K562 (cell line): ENCODE data around the gene ISG20L2. TPM values are rescaled to one million over a fixed set of nuclear protein-coding genes. Genes with fewer than 3 reads are reported as not detected.
A peak's percentile ranks its signal among the peaks of the same experiment; 100 is the strongest.

Experiments used
- ATAC-seq: fragments of 200-7000 bp; cut with Tn5 transposase; 3 replicates; pipeline ENCODE4 v1.9.1; 2020; ENCODE audit warnings: moderate library complexity
- BruUV-seq: library from RNA; stranded (reverse); fragments of 400-500 nt; replicated peaks from 2 replicates; lab custom pipeline; 2021; lab: Mats Ljungman, UMichigan
- CTCF ChIA-PET: fragments of 300-600 bp; formaldehyde crosslinking; extraction: SDS; loops from one replicate; lab custom pipeline; 2021; ENCODE audit warnings: low intra/inter-chr PET ratio; lab: Yijun Ruan, JAX
- POLR2A ChIA-PET: fragments of 300-600, 350-650 bp; sonication (Branson Sonifier 250); formaldehyde crosslinking; extraction: SDS; loops from one replicate; lab custom pipeline; 2021; ENCODE audit warnings: antibody characterized with exemption, inconsistent platforms; lab: Yijun Ruan, JAX
- DNase-seq, 4 experiments: peaks; one replicate each; pipeline versions ENCODE4 v3.0.0 to v3.0.0-alpha.2; 2011 to 2018; ENCODE audit warnings: low spot score in 3 of 4, mixed read lengths in 3 of 4; ENCODE audit errors: extremely low read depth in 1 of 4
- FAIRE-seq: peaks from 2 replicates; lab custom pipeline; 2011; peaks lifted over from hg19 to GRCh38; lab: Jason Lieb, UNC
- H2AFZ ChIP-seq: 2 replicates; pipeline ENCODE4 v1.6.0; 2011; ENCODE audit warnings: low read depth, low read length, control low read depth, inconsistent platforms
- H3K27ac ChIP-seq: fragments of 200-600 bp; 3 replicates; pipeline ENCODE4 v1.8.0; 2011; ENCODE audit warnings: low read depth, mild to moderate bottlenecking, control low read depth, inconsistent platforms, low read length, moderate library complexity, mixed read lengths; ENCODE audit errors: extremely low read depth
- H3K27me3 ChIP-seq, 2 experiments: fragments of 300-600 bp in 1 of 2; 2 replicates in 1 of 2; 3 replicates in 1 of 2; pipeline versions ENCODE4 v1.6.0 to v1.8.0; 2011; ENCODE audit warnings: inconsistent platforms in 2 of 2, low read length in 2 of 2, mild to moderate bottlenecking in 1 of 2, mixed read lengths in 1 of 2, moderate library complexity in 1 of 2; ENCODE audit not compliant: control insufficient read depth in 2 of 2, insufficient read depth in 2 of 2
- H3K36me3 ChIP-seq: fragments of 300-600 bp; 3 replicates; pipeline ENCODE4 v1.8.0; 2011; ENCODE audit warnings: mild to moderate bottlenecking, low read length, inconsistent platforms; ENCODE audit not compliant: control insufficient read depth, insufficient read depth
- H3K4me1 ChIP-seq, 2 experiments: fragments of 200-600 bp in 1 of 2; replicated peaks in 1 of 2; 2 replicates in 1 of 2; 3 replicates in 1 of 2; pipeline versions ENCODE4 v1.5.1 to v1.8.0; 2011; ENCODE audit warnings: inconsistent platforms in 2 of 2, low read length in 2 of 2, mild to moderate bottlenecking in 1 of 2, mixed read lengths in 1 of 2, moderate library complexity in 1 of 2; ENCODE audit not compliant: control insufficient read depth in 2 of 2, insufficient read depth in 2 of 2
- H3K4me2 ChIP-seq: 2 replicates; pipeline ENCODE4 v1.6.1; 2011; ENCODE audit warnings: low read length, control low read depth, inconsistent platforms, mixed read lengths; ENCODE audit not compliant: insufficient read depth
- H3K4me3 ChIP-seq: fragments of 200-600 bp; sonication (generic), shearing (Covaris generic); 2 replicates; pipeline ENCODE4 v1.5.1; 2016; ENCODE audit warnings: control low read depth, inconsistent platforms
- H3K79me2 ChIP-seq: fragments of 200-600 bp; 3 replicates; pipeline ENCODE4 v1.8.0; 2011; ENCODE audit warnings: low read length, inconsistent platforms; ENCODE audit not compliant: control insufficient read depth, insufficient read depth
- H3K9ac ChIP-seq, 2 experiments: 2 replicates each; pipeline versions ENCODE4 v1.6.0 to v1.6.1; 2011; ENCODE audit warnings: low read depth in 2 of 2, low read length in 2 of 2, control low read depth in 1 of 2, inconsistent platforms in 1 of 2, mild to moderate bottlenecking in 1 of 2, mixed read lengths in 1 of 2; ENCODE audit not compliant: insufficient read depth in 1 of 2
- H3K9me1 ChIP-seq: one replicate; pipeline ENCODE4 v1.6.0; 2011; ENCODE audit warnings: inconsistent platforms, mild to moderate bottlenecking, low read length, moderate library complexity; ENCODE audit not compliant: control insufficient read depth, insufficient read depth
- H3K9me3 ChIP-seq: replicated peaks from 2 replicates; pipeline ENCODE4 v1.5.1; 2011; ENCODE audit warnings: low read depth, low read length, inconsistent platforms; ENCODE audit not compliant: control insufficient read depth, insufficient read depth
- H4K20me1 ChIP-seq: replicated peaks from 2 replicates; pipeline ENCODE4 v1.6.1; 2011; ENCODE audit warnings: low read length, inconsistent platforms, mixed read lengths; ENCODE audit not compliant: control insufficient read depth, insufficient read depth
- MAFK ChIP-seq: IDR thresholded peaks from 2 replicates; pipeline ENCODE4 v1.6.1; 2011; ENCODE audit warnings: low read length, improper control_type of control experiment
- ZNF316 ChIP-seq: fragments of 450-650 bp; IDR thresholded peaks from 2 replicates; pipeline ENCODE4 v1.6.1; 2016
- WGBS: fragments of 100-300 bp; shearing (Covaris generic); methylation state at CpG from one replicate; pipeline ENCODE4 v1.1.6; 2016; ENCODE audit warnings: low coverage, mixed read lengths; ENCODE audit not compliant: insufficient coverage; ENCODE audit errors: missing lambda C conversion rate; 5-methylcytosine and 5-hydroxymethylcytosine counted together
- in situ Hi-C: fragments of 300-500 bp; cut with MboI; formaldehyde crosslinking; loops from 4 replicates; pipeline ENCODE4 v1.15.0; 2018; ENCODE audit warnings: inconsistent platforms, mixed read lengths
- intact Hi-C: fragments of 100-400 bp; cut with micrococcal nuclease; formaldehyde crosslinking; loops from 2 replicates; pipeline ENCODE4 v1.14.2; 2022
- polyA plus RNA-seq, 8 experiments: library from polyadenylated mRNA; depleted of rRNA in 4 of 8; stranded (reverse) in 5 of 8; unstranded in 3 of 8; fragments of >200 nt; fragmentation: Nextera tagmentation in 2 of 8; fragmentation: Illumina TruSeq in 1 of 8; extraction: Ambion mirVana in 2 of 8; extraction: Trizol in 1 of 8; gene quantifications; 2 replicates each; pipeline versions ENCODE4 v1.2.1 to v1.2.3, GENCODE V29; 2011 to 2014; ENCODE audit warnings: inconsistent platforms in 1 of 8, missing spikeins in 1 of 8
- total RNA-seq, 7 experiments: library from RNA; depleted of rRNA in 6 of 7; stranded (reverse); fragments of >200 nt in 6 of 7; fragmentation: Illumina TruSeq in 2 of 7; extraction: Trizol in 2 of 7; gene quantifications; 2 replicates each; pipeline versions ENCODE4 v1.2.1 to v1.2.3, GENCODE V29; 2011 to 2021; ENCODE audit warnings: low replicate concordance in 1 of 7
- TF ChIP-seq, protein P1 (sequence below): fragments of 450-650 bp; IDR thresholded peaks from 2 replicates; pipeline ENCODE4 v1.6.1; 2016; ENCODE audit warnings: missing biosample characterization, missing genetic modification characterization

ISG20L2 gene
- total and polyA plus RNA-seq, 9 of the 15 experiments (the other 6 are each of a cell fraction or from before 2014, with no cell fraction given): 21.3 to 130 (median 50.3) TPM

- BruUV-seq: no TSS peak
- in situ Hi-C loops: no loop called here
- peak overlapping the region in 1 of 2 experiments; percentile 76; a peak in 2 of 4 replicates for H3K9ac ChIP-seq
- peak; percentile 75 for TF ChIP-seq ZNF316
- TF ChIP-seq MAFK: 0 out of 2 replicates have a peak, but pooled peaks have one; percentile 11
- TF ChIP-seq, protein P1, sequence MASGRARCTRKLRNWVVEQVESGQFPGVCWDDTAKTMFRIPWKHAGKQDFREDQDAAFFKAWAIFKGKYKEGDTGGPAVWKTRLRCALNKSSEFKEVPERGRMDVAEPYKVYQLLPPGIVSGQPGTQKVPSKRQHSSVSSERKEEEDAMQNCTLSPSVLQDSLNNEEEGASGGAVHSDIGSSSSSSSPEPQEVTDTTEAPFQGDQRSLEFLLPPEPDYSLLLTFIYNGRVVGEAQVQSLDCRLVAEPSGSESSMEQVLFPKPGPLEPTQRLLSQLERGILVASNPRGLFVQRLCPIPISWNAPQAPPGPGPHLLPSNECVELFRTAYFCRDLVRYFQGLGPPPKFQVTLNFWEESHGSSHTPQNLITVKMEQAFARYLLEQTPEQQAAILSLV (tag): no peak
- TF ChIP-seq, all 486 proteins: peak for 2
- WGBS: 42% methylated on average over 8 of the region's 8 CpGs
- Histone ChIP-seq H3K9me1 (no peaks in the 10 kb centered on the region), H3K36me3 (no peaks in the 10 kb centered on the region), H3K79me2 (no peaks in the 10 kb centered on the region), H3K9me3 (no peaks in the 10 kb centered on the region), H3K4me3 (no peak overlapping the region), H3K4me2 (no peak overlapping the region), H2AFZ (peak overlapping the region; percentile 15), H3K4me1 (peaks cover 8 to 30% of the 10 kb centered on the region in 2 experiments; a peak in 4 of 5 replicates), H3K27ac (no peak overlapping the region), H3K27me3 (no peaks in the 10 kb centered on the region), H4K20me1 (no peaks in the 10 kb centered on the region)
- CTCF ChIA-PET: interaction anchor here (1.3 kb wide), 1 partner anchor 12 kb away, joined by 4 read pairs; no protein-coding TSS in a partner anchor
- peak; percentile 6; the same call in 2 of the 3 replicates for ATAC-seq
- no peak for FAIRE-seq
- peak in 3 of 4 experiments; percentile 15 to 35 (median 30) for DNase-seq
- intact Hi-C loops: no loop called here
- POLR2A ChIA-PET: interaction anchor here (0.7 to 1.3 kb wide), 7 partner anchors 9 to 77 kb away, joined by 3 to 9 read pairs (median 3); no protein-coding TSS in a partner anchor
Measured at GRCh38 chr1:156700736-156701531, 27.6 kb downstream of the ISG20L2 start.
